Measurements from ENCODE around the gene VWA1.
"Not testable (repeated sequence)": the region's sequence is repeated elsewhere in the genome, so short reads cannot be mapped to it uniquely, and the experiment has no call there.

Gene VWA1

DNA sequence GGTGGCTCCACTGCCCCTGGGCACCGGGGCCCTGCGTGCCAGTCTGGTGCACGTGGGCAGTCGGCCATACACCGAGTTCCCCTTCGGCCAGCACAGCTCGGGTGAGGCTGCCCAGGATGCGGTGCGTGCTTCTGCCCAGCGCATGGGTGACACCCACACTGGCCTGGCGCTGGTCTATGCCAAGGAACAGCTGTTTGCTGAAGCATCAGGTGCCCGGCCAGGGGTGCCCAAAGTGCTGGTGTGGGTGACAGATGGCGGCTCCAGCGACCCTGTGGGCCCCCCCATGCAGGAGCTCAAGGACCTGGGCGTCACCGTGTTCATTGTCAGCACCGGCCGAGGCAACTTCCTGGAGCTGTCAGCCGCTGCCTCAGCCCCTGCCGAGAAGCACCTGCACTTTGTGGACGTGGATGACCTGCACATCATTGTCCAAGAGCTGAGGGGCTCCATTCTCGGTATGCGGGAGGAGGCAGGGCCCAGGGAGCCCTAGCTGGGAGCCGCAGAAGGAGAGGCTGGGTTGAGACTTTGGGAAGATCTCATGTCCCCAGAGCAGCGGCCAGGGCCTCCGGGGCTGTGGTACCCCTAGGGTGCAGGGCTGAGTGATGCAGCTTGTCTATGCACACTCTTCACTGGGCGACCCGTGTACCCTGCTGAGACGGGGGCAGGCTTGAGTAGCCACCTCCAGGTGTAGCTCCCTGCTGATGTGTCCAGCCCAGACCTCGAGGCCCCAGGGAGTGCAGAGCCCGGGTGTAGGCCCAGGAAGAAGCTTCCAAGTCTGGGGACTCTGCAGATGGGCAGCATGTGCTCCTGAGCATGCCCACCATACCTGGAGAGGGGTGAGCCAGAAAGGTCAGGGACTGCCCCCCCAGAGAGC lies 1.8 kb downstream of the VWA1 start:
- no peak for DNase-seq

DNA sequence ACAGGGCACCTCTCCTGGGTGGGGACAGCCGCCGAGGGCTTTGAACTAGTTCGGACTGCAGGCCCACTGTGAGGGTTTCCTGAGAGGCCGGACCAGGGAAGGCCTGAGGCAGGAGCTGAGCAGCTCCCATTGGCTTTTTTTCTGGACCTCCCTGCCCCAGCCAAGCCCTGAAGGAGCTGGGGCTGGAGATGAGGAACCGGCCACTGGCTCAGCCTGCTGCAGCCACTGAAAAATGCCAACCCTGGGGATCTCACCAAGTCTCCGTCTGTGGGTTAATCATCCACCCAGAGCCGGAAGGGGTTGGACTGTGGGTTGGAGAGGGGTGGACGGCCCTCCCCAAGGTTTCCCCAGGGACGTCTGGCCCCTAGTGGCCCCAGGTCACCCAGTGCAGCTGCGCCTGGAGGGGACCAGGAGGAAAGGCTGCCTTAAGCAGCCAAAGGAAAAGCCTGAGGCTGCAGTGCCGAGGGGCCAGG lies 2.5 kb downstream of the VWA1 start:
- no peak for DNase-seq

DNA sequence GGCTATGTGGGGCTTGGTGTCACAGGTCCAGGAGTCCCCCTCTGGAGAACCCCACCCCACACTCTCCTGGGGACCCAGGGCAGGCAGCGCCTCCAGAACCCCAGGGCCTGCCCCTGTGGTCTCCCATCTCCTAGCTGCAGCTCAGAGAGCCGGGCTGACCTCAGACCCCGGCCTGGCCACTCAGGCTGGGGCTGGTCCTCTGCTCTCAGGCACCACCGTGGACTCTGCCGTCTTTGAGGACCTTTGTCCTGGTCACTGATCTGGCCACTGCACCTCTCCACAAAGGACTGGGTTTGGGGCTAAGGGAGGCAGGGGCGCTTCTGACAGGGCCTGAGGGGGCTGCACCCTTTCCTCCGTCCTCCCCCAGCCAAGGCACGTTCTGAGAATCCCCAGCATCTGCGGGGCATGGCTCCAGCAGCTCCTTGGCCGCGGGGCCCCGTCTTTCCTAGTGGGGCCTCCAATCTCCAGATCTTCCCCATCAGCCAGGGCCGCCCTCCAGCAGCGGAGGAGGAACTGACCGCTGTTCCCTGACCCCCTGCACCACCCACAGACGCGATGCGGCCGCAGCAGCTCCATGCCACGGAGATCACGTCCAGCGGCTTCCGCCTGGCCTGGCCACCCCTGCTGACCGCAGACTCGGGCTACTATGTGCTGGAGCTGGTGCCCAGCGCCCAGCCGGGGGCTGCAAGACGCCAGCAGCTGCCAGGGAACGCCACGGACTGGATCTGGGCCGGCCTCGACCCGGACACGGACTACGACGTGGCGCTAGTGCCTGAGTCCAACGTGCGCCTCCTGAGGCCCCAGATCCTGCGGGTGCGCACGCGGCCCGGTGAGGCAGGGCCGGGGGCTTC lies 3.3 kb downstream of the VWA1 start:
- DNase-seq, result no peak

DNA sequence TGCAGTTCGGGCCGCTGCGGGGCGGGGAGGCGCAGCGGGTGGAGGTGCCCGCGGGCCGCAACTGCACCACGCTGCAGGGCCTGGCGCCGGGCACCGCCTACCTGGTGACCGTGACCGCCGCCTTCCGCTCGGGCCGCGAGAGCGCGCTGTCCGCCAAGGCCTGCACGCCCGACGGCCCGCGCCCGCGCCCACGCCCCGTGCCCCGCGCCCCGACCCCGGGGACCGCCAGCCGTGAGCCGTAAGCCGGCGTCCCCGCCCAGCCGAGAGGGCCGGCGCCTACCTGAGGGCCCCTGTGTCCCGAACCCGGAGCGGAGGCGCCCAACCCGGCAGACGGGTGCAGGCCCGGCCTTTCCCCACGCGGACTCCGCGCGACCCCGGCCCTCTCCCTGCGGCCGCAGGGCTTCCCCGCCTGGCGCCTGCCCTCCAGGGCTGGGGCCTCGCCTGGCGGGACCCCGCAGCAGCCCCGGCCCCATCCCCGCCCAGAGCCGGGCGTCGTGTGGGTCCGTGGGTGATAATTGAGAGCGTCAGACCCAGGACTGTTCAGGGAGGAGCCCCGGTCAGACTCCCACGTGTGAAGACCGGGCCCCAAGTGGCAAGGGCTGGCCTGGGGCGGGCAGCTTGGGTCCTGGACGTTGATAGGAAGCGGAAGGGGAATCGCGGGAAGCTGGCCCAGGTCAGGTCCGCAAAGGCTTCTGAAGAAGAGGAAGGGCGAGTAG lies 4.2 kb downstream of the VWA1 start:
- no peak for DNase-seq

DNA sequence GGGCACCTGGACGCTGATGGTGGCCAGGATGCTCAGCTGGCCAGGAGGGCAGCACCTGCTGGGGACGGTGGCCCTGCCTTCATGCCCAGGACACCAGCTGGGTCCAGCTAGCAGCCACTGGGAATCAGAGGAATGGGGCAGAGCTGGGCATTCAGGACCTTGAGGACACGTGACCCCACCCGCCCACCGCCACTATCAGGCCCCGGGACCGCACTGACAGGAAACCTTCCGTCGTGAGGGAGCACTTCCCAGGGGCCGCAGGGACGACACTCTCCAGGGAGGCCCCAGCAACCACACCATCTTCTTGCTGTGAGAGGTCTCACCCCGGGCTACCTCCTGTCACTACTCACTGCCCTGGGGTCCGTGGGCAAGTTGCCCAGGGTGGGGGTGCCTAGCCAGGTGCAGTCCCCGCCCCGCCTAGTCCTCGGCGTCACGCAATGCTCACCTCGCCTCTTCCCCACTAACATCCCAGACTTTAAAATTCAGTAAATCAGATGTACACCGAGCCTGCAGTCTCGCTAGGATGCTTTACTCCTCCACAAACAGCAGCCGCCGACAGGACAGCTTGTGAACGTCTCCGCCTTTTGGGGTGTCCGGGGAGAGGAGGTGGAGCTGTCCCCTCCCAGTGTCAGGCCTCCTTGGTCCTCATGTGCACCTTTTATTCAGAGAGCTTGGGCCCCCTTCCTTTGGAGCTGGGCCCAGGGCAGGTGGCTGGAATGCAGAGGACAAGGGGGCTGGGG lies 4.9 kb downstream of the VWA1 start:
- no peak for DNase-seq

DNA sequence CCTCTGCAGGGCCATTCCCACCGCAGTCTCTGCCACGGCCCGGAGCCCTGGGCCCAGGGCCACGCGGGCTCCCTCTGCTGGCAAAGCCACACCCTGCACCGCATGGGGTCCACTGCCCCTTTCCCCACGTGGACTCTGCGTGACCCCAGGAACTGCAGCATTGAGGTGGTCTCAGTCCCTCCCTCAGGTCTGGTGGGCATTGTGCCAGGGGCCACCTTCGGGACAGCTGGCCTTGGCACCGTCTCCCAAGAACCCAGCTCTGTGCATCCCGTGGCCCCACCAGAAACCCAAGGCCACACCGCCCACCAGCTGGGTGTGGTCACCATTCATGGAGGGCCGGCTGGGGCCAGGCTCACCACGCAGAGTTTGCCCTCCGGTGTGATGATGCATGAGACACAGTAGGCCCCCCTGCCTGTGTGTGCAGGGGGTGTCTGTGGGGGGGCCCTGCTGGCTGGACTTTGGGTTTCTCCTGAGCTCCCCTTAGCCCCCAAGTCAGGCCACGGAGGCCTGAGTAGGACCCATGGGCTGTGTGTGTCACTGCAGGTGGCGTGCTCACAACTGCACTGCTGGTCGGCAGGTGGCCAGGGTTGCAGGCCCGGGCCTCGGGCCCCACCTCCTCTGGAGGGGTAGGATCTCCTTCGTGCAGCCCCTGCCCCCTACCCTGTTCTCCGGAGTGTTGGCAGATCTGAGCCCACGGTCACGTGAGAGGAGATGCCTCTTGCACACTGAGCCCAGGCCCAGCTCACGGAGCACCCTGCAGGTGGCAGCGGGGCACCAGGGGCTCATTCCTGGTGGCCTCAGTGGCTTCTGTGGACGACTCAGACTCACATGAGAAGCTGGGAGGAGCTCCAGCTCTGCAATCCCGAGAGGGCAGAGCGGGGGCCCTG lies 5.8 kb downstream of the VWA1 start:
- no peak for DNase-seq

DNA sequence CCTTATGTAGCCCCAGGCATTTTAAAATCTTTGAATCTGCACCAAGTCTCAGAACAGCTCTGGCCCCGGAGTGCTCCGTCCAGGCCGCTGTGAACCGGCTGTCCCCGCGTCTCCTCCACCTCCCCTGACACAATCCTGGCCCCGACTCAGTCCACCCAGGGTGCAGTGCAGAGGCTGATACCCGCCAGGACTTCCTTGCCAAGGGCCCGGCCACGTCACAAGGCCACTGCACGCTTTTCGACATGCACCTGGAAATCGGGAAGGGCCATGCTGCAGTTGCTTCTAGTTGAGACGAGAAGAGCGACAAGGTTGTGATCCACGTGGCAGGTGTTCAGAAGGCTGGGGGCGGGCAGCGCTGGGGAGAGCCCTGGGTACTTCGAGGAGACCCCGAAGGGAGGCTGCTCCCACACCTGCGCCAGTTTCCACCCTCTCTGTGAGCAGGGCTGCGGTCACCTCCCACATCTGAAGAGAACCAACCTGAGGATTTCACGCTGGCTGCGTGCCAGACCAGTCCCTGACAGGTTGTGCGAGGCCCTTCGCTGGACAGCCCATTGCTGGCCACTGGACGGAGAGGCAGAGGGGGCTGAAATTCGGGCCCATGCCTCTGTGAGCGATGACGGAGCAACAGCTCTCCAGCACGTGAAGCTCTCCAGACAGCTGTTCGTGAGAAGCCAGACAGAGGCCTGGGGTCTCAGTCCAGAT lies 6.7 kb downstream of the VWA1 start:
- DNase-seq, result no peak

DNA sequence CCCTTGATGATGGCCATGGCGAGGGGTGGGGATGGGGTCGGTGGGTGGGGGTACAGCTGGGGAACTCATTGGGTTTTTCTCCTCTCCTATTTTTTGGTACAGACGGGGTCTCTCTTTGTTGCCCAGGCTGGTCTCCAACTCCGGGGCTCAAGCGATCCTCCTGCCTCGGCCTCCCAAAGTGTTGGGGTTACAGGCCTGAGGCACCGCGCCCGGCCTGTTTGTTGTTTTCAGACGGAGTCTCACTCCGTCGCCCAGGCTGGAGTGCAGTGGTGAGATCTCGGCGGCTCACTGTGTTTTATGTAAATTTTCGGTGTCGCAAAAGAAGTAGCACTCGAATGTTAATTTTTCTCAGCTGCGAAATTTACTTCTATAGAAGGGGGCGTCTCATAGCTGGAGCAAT lies 11.1 kb downstream of the VWA1 start:
- not testable (repeated sequence) for DNase-seq

DNA sequence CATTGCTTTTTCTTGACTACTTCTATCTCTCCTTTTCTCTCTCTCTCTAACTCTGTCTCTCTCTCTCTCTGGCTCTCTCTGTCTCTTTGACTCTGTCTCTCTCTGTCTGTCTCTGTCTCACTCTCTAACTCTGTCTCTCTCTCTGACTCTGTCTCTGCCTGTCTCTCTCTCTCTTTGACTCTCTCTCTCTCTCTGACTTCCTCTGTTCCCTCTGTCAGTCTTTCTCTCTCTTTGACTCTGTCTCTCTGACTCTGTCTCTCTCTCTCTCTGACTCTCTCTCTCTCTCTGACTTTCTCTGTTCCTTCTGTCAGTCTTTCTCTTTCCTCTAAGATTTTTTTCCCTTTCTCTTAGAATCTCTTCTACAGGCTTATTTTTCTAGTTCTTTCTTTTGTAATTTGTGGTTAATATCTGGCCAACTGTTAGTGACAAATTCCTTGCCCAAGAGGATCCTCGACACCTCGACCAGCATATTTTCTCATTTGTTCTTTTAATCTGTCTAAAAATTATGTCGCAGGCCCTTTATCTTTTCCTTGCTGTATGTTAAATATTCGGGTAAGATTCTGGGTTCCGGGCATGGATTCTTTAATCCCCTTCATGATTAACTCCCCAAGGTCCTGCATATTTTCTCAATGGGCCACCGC lies 13.7 kb downstream of the VWA1 start, which contains the start of gene ATAD3C:
TSS of gene ATAD3C (plus strand) at position 591 of the 641 bp plus-strand sequence. CDS start 995 bp downstream, outside the sequence.
- DNase-seq, result no peak

DNA sequence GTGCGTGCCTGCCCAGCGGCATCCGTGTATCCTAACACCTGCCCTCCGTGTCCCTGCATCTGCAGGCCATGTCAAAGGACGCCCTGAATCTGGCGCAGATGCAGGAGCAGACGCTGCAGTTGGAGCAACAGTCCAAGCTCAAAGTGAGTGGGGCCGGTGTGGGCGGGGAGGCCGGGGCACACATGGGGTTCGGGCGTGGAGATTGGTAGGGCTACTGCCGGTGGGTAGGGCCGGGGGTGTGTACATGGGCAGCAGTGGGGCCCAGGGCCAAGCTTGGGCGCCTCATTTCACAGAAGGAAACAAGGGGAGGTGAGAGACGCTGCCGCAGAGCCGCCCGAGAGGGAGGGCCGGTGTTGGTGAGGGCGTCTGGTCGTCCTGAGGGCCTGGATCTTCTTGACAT lies 15.1 kb downstream of the VWA1 start:
- not testable (repeated sequence) for DNase-seq

DNA sequence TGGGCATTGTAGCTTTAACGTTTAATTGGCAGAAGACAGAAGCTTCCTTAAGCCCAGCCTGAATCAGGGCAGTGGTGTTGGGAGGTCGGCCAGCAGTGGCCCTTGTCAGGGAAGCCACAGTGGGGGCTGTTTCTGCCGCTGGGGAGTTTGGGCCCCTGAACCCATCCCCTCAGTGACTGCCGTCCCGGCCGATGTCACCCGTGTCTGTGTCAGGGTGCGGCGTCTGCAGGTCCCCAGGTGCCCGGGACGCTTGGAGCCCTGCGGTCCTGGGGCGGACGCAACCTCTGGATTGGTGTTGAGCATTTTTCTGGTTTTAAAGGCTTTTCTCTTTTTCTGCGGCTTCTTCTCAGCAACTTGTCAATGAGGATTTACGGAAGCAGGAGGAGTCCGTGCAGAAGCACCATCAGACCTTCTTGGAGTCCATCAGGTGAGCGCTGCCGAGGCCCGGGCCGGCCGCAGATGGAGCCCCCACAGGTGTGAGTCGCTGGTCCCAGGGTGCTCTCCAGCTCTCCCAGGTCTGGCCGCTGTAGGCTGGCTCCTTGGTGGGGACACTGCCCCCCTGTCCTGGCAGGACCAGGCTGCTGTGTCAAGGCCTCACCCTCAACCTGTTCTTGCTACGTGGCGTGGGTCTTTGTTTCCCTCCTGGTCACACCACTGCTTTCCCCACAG lies 16.3 kb downstream of the VWA1 start:
- DNase-seq, result no peak

DNA sequence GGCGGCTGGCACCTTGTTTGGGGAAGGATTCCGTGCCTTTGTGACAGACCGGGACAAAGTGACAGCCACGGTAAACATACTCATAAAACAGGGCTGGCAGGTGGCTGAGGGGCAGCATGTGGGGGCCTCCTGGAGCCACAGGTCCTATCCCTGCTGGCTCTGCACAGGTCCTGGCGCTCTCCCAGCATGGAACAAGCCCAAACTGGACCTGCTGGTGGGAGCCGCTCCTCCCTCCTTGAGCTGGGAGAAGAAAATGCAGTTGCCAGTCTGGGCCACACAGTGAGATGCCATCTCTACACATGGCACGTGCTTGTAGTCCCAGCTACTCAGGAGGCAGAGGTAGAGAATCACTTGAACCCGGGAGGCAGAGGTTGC lies 16.9 kb downstream of the VWA1 start:
- DNase-seq, result not testable (repeated sequence)

DNA sequence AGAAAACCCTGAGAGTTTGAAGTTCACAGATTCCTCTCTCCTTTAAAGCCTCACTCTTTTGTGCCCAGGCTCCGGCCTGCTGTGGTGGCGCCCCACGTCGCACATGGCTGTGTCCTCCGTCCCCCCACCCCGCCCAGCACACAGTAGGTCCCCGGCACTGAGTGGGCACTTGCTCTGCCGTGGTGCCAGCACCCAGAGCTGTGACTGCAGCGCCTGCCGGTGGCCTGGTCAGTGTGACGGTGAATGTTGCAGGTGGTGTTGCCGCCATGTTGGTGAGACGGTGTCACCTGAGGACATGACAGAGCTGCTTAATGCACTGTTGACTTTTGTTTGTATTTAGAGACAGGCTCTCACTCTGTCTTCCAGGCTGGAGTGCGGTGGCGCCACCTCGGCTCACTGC lies 17.4 kb downstream of the VWA1 start:
- DNase-seq, result no peak

DNA sequence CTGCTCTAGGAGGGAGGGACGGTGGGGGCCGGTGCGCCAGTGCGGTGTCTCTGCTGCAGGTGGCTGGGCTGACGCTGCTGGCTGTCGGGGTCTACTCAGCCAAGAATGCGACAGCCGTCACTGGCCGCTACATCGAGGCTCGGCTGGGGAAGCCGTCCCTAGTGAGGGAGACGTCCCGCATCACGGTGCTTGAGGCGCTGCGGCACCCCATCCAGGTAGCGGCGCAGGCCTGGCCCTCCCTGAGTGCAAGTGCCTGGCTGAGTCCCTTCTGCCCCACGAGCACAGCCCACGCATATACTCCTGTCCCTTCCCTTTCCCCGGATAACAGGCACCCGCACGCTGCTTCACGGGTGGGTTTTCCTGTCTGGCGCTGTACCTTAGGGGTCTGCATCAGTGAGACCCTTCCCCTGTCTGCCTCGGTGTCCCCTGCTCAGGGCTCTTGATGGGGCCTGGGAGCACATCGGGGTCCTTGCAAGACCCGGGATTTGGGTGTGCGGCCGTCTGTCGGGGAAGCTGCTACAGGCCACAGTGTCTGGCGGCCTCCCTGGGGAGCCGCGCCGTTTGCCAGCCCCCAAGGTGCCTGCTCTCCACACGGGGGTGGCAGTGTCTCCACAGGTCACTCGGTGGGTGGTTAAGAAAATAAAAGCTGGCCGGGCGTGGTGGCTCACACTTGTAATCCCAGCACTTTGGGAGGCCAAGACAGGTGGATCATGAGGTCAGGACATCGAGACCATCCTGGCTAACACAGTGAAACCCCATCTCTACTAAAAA lies 19.0 kb downstream of the VWA1 start:
- DNase-seq, result not testable (repeated sequence)

DNA sequence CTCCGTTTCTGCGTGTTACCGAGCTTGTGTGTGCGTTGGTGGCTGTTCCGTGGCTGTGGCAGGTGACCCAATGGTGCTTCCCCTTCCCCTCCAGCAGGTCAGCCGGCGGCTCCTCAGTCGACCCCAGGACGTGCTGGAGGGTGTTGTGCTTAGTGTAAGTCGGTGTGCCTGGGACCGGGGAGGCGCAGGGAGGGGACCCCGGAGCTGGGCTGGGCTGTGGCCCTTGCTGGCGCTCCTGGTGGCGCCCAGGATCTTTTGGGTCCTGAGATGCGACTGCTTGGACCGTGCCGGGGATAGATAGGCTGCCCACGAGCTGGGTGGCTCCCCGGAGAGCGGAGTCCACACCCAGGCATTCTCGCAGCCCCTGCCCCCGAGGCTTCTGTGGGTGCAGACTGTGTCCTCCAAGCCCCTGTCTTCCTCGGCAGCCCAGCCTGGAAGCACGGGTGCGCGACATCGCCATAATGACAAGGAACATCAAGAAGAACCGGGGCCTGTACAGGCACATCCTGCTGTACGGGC lies 19.9 kb downstream of the VWA1 start:
- no peak for DNase-seq

DNA sequence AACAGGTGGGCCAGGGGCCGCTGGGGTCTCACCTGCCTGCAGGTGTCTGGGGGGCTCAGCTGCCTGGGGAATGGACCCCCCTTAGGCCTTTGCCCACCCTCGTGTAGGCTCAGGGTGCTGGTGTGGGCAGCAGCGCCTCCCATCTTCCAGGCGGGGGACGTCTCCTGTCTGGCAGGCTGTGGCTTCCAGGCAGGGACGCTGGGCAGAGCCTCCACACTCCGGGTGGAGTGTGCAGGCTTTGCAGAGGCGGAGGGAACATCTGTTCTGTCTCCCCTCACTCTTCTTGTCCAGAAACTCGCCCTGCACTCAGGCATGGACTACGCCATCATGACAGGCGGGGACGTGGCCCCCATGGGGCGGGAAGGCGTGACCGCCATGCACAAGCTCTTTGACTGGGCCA lies 20.4 kb downstream of the VWA1 start:
- not testable (repeated sequence) for DNase-seq

DNA sequence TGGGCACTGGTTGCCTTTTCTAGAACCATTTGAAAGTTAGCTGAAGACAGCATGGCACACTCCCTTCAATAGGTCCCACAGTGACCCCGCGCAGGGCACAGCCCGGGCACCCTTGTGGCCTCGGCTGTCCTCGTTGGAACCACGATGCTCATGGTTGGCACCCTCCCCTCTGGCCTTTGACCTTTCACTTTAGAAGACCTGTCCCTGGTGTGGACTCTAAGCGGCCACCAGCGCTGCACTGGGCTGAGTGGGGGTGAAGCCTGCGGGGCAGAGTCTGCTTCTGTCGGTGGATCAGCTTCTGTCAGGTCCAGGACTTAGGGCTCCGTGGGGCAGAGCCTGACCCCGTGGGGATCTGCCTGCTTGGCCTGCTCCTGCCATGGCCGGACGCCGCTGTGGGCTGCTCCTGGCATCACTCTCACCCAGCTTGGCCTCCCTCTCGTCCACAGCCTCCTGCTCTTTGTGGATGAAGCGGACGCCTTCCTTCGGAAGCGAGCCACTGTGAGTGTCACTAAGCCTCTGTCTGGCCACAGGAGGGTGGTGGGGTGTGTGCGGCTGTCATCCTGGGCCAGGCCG lies 21.3 kb downstream of the VWA1 start:
- not testable (repeated sequence) for DNase-seq

DNA sequence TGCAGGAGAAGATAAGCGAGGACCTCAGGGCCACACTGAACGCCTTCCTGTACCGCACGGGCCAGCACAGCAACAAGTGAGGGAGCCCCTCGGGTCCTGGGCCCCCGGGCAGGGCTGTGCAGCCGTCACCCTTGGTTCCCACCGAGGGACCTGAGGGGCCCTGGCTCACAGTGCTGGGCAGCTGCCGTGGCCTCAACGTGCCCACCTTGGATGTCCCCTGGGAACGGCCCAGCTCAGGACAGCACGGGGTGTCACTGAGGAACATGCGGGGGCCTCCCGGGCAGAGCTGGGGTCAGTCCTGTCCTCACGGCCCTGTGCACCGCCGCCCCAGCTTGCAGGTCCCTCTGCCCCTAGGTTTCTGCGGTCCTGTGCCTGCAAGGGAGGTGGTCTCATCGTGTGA lies 23.7 kb downstream of the VWA1 start:
- DNase-seq, result not testable (repeated sequence)

All from NCI-H1436 treated with DMSO at 0.1 percent for 48 hours (cell line).